HUES48 (cell line): Measurements from ENCODE around the gene SRC.

Source experiments
- H3K27ac ChIP-seq: one replicate; pipeline ENCODE4 v1.7.0; 2013; ENCODE audit warnings: low read depth, low read length, inconsistent platforms
- H3K27me3 ChIP-seq: 2 replicates; pipeline ENCODE4 v1.6.1; 2013; ENCODE audit warnings: mild to moderate bottlenecking, low read length; ENCODE audit not compliant: control insufficient read depth, insufficient read depth
- H3K36me3 ChIP-seq: 2 replicates; pipeline ENCODE4 v1.6.1; 2013; ENCODE audit warnings: low read length; ENCODE audit not compliant: control insufficient read depth, insufficient read depth
- H3K4me1 ChIP-seq: 2 replicates; pipeline ENCODE4 v1.6.1; 2013; ENCODE audit warnings: mild to moderate bottlenecking, low read length; ENCODE audit not compliant: control insufficient read depth, insufficient read depth
- H3K4me3 ChIP-seq: 2 replicates; pipeline ENCODE4 v1.5.1; 2013; ENCODE audit warnings: mild to moderate bottlenecking, low read depth, low read length
- H3K9ac ChIP-seq: 2 replicates; pipeline ENCODE4 v1.6.1; 2013; ENCODE audit warnings: mild to moderate bottlenecking, low read depth, low read length, moderate library complexity
- H3K9me3 ChIP-seq: 2 replicates; pipeline ENCODE4 v1.6.1; 2013; ENCODE audit warnings: low read length; ENCODE audit not compliant: control insufficient read depth, insufficient read depth

Gene SRC

GRCh38 chr20:37352608-37352980 lies 6.7 kb downstream of the SRC start:
- H3K27ac ChIP-seq, result no peak overlapping the region
- no peaks in the 10 kb centered on the region for H3K9me3 ChIP-seq
- H3K27me3 ChIP-seq, result no peaks in the 10 kb centered on the region
- H3K36me3 ChIP-seq, result peaks cover 11% of the 10 kb centered on the region; the same call in 1 of the 2 replicates
- H3K9ac ChIP-seq, result no peak overlapping the region
- no peak overlapping the region for H3K4me3 ChIP-seq
- H3K4me1 ChIP-seq, result 0 out of 2 replicates have a peak, but pooled peaks cover 2% of the 10 kb centered on the region

GRCh38 chr20:37353285-37353849 lies 7.4 kb downstream of the SRC start:
- H3K27ac ChIP-seq, result no peak overlapping the region
- H3K36me3 ChIP-seq, result peaks cover 9% of the 10 kb centered on the region; the same call in 1 of the 2 replicates
- H3K27me3 ChIP-seq, result no peaks in the 10 kb centered on the region
- no peak overlapping the region for H3K4me3 ChIP-seq
- no peaks in the 10 kb centered on the region for H3K9me3 ChIP-seq
- no peak overlapping the region for H3K9ac ChIP-seq
- H3K4me1 ChIP-seq, result 0 out of 2 replicates have a peak, but pooled peaks cover 2% of the 10 kb centered on the region

DNA sequence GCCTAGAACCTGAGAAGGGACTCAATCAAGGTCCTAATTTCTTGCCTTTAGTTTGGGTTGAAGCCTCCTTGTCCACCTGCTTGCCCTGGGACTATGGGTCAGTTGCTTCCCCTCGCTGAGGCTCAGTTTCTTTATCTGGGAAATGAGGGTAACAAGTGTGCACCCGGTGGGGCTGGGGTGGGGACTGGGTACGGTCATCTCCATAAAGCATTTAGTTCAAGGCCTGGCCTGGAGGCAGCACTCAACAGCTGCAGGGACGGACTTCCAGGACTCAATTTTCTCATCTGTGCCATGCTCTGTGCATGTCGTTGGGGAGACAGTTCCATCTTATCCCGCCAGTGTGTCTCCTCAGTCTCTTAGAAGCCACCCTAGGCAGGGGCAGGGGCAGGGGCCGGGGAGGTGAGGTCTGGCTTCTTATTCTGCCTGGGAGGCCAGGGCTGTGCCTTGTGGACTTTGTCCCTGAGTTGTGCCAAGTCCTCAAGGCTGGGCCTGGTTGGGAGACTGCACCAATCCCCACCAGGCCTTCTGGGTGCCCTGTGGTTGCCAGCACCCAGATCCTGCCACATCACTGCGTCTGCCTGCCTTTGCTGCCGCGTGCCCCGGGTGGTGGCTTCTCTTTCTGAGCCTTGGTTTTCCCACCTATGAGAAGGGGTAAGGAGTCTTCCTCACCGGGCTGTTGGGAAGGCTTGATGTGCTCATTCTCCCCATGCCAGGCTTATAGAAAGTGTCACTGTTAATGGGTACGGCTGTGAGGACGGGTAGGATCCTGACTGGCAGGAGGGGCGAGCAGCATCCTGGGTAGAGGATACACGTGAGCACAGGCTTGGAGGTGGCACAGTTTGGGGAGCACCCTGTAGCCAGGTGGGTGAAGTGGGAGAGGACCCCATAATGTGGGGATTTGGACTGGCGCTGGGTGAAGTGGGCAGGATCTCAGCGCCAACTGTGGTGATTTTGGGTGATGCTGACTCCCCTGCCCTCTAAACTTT lies 8.6 kb downstream of the SRC start:
- Histone ChIP-seq H3K9ac (no peak overlapping the region), H3K27me3 (no peaks in the 10 kb centered on the region), H3K27ac (no peak overlapping the region), H3K36me3 (peaks cover 9% of the 10 kb centered on the region; the same call in 1 of the 2 replicates), H3K4me1 (0 out of 2 replicates have a peak, but pooled peaks cover 2% of the 10 kb centered on the region), H3K4me3 (no peak overlapping the region), H3K9me3 (no peaks in the 10 kb centered on the region)

DNA sequence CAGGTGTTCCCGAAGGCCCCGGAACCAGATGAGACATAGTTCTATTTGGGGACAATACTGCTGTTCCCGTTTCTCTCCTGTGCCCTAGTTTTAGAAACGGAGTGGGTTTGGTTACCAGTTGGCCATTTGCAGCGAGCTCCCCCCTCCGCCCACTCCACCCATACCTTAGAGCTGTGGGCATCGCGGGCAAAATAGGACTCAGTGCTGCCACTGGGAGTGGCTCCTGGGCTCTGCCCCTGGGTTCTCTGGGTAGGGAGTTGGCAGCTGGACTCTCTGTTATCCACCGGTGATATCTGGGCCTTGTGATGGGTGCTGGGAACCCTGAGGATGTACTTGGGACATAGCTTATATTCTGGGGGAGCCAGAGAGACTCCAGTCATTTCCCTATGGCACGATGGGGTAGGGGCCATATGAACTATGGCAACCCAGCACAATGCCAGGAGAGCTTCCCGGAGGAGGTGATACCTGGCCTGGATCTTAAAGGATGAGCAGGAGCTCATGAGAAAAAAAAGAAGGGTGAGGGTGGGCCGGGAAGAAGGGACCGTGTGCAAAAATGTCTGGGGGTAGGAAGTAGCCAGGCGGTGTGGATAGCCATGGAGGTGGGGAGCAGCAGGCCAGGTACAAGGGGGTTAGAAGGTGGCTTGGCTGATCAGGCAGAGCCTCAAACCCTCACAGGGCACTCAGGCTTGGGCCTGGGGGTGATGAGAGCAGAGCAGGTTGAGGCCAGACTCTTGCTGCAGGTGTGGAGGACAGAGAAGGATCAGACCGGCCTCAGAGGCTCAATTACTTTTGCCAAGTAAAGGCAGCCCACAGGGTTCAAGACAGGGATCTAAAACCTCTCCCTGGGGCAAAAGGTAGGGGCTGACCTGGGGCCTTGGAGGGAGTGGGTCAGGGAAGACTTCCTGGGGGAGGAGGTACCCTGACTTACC lies 9.6 kb downstream of the SRC start:
- no peak overlapping the region for H3K4me3 ChIP-seq
- H3K27ac ChIP-seq, result no peak overlapping the region
- H3K9ac ChIP-seq, result no peak overlapping the region
- no peaks in the 10 kb centered on the region for H3K9me3 ChIP-seq
- H3K4me1 ChIP-seq, result no peaks in the 10 kb centered on the region
- H3K27me3 ChIP-seq, result no peaks in the 10 kb centered on the region
- peaks cover 9% of the 10 kb centered on the region; the same call in 1 of the 2 replicates for H3K36me3 ChIP-seq

- no peak overlapping the region for H3K27ac ChIP-seq
- H3K36me3 ChIP-seq, result peaks cover 7% of the 10 kb centered on the region; the same call in 1 of the 2 replicates
- H3K9ac ChIP-seq, result no peak overlapping the region
- H3K4me1 ChIP-seq, result no peaks in the 10 kb centered on the region
- H3K9me3 ChIP-seq, result no peaks in the 10 kb centered on the region
- no peak overlapping the region for H3K4me3 ChIP-seq
- no peaks in the 10 kb centered on the region for H3K27me3 ChIP-seq
Measured at GRCh38 chr20:37356387-37356786, 10.4 kb downstream of the SRC start.

GRCh38 chr20:37356961-37357371 lies 11.0 kb downstream of the SRC start:
- Histone ChIP-seq H3K27ac (no peak overlapping the region), H3K9ac (no peak overlapping the region), H3K4me1 (no peaks in the 10 kb centered on the region), H3K4me3 (no peak overlapping the region), H3K9me3 (no peaks in the 10 kb centered on the region), H3K27me3 (no peaks in the 10 kb centered on the region), H3K36me3 (peaks cover 7% of the 10 kb centered on the region; the same call in 1 of the 2 replicates)

DNA sequence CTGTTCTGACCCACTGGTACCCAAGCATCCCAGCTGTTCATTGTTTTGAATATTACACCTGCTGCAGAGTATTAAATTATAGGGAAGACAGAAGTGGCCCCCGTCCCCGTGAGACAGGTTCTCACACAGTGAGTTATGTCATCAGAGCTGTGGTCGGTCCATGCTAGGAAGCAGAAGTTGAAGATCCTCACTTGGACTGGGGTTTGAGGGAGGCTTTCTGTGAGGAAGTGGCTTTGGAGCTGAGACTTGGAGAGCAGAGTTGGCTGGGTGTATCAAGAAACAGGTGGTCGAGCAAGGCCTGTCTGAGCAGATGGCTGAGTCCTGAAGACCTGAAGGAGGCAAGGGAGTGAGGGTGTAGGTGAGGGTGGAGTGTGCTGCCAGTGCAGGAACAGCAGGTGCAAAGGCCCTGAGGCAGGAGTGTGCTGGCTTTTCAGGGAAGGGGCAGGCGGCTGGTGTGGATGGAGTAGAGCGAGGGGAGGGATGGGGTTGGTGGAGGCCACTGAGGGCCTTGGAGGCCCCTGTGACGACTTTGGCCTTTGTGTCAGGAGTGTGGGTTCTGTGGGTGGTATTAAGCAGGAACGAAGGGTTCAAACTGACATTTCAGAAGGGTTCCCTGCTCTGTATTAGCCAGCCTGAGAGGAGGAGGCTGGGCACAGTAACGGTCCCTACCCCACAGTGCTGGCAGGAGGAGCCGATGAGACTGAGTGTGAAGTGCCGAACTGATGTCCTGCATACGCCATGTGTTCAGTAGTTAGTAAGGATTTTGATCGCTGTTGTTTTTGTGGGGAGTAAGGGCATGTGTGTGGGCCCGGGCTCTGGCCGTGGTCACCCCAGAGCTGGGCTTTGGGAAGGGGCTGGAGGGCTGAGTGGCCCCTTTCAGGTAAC lies 11.8 kb downstream of the SRC start:
- Histone ChIP-seq H3K36me3 (peaks cover 7% of the 10 kb centered on the region; the same call in 1 of the 2 replicates), H3K4me1 (no peaks in the 10 kb centered on the region), H3K27ac (no peak overlapping the region), H3K4me3 (no peak overlapping the region), H3K9me3 (no peaks in the 10 kb centered on the region), H3K9ac (no peak overlapping the region), H3K27me3 (no peaks in the 10 kb centered on the region)

- no peak overlapping the region for H3K9ac ChIP-seq
Measured at GRCh38 chr20:37358366-37359150, 12.6 kb downstream of the SRC start.

DNA sequence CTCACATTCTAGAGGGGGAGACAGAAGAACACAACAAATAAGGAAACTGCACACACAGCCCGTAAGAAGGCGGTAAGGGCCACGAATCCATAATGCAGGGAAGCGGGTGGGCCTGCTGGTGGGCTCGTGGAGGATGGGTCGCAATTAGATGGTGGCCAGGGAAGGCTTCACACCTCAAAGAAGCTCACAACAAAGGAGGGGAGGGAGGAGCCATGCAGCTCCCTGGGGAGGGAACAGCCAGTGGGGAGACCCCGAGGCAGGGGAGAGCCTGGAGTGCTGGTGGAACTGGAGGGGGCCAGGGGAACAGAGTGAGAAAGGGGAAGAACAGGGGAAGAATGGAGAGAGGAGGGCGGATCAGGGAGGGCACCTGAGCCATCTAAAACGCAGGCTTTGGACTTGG lies 13.4 kb downstream of the SRC start:
- Histone ChIP-seq H3K4me1 (no peaks in the 10 kb centered on the region), H3K27me3 (no peaks in the 10 kb centered on the region), H3K27ac (no peak overlapping the region), H3K9me3 (no peaks in the 10 kb centered on the region), H3K9ac (no peak overlapping the region), H3K4me3 (no peak overlapping the region), H3K36me3 (no peaks in the 10 kb centered on the region)

More at GRCh38 chr20:37358366-37359150, 12.6 kb downstream of the SRC start:
- H3K4me3 ChIP-seq, result no peak overlapping the region
- no peak overlapping the region for H3K27ac ChIP-seq
- H3K9me3 ChIP-seq, result no peaks in the 10 kb centered on the region
- peaks cover 3% of the 10 kb centered on the region; the same call in 1 of the 2 replicates for H3K36me3 ChIP-seq
- H3K4me1 ChIP-seq, result no peaks in the 10 kb centered on the region
- H3K27me3 ChIP-seq, result no peaks in the 10 kb centered on the region
